T-helper 1 cell (primary cell): Measurements from ENCODE around the gene PPP2R2C.

ENCODE experiments used
- DNase-seq, 5 donors: peaks; one replicate each; pipeline ENCODE4 v3.0.0-alpha.2; 2012 to 2020
- total RNA-seq, 4 donors: gene quantifications; one replicate each; lab custom pipeline; 2026; lab: John Stamatoyannopoulos, UW

The PPP2R2C gene
- total RNA-seq: 0 to 0.12 (median 0) reads per million in 4 donors

DNA sequence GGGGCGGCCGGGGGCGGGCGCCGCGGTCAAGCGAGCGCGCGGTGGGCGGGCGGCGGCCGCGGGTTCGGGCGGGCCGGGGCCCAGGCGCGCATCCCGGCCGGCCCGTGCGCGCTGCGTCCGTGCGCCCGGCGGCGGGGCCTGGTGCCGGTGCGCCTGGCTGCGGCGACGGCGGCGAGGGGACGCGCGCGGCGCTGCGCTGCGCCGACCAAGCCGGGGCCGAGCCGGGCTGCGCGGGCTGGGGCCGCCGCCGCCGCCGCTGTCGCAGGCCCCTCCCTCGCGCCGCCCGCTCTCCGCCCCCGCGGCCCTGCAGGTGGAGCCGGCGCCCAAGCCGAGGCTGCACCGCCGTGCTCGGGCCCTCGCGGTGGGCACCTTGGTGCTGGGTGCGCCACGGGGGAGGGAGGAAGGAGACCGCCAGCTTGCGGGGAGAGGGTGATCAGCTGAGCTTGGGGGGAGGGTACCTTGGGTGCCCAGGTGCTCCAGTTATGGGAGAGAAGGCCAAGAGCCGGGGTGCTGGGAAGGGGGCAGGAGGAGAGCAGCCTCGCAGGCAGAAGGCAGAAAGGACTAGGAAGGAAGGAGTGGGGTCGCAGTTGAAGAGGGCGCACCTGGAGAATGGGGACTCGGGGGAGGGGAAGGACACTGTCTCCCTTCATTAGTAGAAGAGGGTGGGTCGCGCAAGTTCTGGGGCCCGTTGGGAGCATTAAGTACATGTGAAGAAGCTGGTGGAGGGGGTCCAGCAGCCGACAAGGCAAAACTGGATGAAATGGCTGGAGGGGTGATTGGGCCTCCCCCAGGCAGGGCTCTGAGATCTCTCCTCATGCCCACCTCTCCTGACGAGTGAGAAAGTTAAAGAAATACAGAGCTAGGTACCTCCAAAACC, at the start of gene PPP2R2C:
TSS of gene PPP2R2C (minus strand) at position 228 of the 877 bp plus-strand sequence. CDS start 385 bp downstream, outside the sequence.
- no peak for DNase-seq

DNA sequence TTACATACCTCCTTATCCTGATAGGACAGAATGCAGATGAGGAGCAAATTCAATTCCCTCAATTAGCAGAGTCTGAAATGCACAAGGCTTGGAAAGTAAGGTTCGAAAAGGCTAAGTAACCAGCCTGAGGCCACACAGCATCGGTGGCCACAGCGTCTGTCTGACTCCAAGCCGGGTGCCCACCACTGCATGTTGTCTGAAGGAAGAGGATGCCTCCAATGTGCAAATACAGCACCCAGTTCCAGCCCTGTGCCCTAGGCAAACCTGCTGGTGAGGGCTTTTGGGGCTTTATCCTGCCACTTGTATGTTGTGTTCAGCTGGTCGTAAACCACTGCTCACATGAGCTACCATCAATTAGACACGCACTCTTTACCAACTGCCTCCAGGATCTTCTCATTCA, 48.6 kb upstream of the PPP2R2C start:
- no peak for DNase-seq

DNA sequence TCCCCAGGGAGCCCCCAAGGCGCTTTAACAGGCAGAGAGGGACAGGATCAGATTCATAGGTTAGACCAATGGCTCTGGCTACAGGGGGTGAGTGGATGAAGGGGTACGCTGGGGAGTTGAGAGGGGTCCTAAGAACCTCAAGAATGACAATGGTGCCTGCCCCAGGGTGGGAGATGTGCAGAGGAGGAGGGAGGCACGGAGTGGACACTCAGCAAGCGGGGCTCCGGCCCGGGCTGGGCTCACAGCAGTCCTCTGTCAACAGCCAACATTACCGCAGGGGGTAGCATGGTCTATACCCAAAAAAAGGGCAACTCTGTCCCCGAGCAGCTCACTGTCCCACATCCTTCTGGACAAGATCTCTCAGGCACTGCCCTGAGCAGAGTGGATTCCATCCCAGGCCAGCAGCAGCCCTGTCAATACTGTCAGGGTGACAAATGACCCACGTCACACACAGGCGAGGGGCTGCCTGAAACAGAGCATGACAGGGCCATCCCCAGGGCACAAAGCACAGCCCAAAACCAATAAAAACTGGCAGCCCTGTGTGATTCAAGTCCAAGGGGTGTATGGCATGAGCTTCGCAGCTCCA, 47.7 kb upstream of the PPP2R2C start:
- no peak for DNase-seq

DNA sequence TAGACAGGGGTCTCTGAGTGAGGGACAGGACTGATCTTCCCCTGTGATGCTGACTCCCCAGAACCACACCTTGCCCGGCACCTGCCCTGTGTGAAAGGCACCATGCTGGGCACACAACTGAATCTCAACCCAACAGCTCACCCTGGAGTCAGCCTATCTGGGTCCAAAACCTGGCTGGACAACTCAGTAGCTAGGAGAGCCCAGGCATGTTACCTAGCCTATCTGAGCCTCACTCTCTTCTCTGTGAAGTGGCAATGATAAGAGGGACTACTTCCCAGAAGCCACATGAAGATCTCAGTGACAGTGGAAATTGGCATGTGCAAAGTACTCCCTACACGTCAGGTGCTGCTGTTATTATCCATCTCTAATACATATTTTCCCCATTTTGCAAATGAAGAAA, 44.8 kb upstream of the PPP2R2C start:
- DNase-seq: no peak

DNA sequence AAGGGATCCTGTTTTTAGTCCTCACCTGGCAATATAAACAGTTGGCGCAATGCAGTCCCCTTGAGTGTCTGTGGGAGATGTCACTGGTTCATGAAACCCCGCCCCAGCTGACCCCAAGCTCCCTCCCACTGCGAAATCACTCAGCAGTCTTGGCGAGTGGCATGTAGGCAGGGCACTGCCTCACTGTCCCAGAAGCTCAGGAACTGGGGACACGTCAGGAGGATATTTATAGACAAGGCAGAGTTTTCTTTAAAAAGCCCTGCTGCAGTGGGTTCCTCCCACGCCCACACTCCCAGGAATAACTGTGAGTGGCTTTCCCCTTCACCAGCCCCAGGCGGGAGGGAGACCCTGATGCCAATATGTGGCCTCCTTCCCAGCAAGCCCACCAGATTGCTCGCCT, 44.3 kb upstream of the PPP2R2C start:
- DNase-seq: no peak

GRCh38 chr4:6516281-6516680, 43.9 kb upstream of the PPP2R2C start:
- no peak for DNase-seq

- DNase-seq: no peak
These were observed 41.3 kb upstream of the PPP2R2C start for GRCh38 chr4:6513678-6514077.

DNA sequence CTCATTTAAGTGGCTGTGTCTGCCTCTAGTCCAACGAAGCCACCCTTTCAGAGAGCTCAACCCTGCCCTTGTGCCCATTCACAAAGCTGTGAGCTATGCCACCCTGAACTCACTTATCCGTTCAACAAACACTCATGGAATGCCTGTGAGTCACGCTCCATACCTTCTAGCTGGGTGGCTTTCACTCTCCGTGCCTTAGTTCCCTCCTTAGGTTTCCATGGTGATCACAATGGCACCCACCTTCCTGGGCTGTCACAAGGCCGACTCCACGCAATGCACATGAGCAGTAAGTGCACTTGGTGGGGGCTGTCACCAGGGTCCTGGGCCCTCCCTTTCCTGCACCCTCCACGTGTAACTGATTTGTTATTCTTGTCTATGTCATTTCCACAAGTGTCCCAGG, 37.2 kb upstream of the PPP2R2C start:
- DNase-seq: no peak

DNA sequence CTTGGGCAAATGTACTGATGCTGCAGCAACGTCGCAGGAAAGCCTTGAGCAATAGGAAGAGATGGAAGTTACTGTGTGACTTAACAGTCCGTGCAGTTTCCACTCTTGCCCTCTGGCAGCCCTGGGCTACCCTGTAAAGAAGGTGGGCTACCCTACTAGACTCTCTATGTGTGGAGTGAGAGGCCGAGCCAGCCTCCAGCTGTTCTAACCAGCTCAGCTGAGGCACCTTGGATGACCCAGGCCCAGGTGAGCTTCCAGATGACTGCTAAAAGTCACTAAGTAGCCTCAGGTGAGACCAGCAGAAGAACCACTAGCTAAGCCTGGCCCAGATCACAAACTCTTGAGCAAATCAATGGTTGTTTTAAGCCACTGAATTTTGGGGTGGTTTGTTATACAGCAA, 34.9 kb upstream of the PPP2R2C start:
- no peak for DNase-seq

DNA sequence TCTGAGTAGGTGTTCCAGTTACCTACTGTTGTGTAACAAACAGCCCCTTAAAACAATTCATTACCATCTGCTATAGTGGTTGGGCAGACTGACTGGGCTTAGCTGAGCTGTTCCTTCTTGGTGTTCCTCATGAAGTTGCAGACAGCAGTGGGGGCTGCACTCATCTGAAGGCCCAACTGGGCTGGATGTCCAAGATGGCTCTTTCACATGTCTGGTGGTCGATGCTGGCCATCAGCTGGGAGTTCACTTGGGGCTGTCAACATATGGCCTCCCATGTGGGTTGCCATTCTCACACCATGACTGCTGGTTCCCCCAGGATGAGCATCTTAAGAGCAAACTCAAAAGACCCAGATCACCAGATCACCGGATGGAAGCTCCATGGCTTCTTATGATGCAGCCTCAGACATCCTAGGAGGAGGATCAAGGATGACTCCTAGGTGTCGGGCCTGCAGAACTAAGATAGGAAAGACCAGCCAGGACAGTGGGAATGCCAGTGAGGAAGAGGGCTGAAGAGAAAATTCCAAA, 34.3 kb upstream of the PPP2R2C start:
- no peak for DNase-seq

DNA sequence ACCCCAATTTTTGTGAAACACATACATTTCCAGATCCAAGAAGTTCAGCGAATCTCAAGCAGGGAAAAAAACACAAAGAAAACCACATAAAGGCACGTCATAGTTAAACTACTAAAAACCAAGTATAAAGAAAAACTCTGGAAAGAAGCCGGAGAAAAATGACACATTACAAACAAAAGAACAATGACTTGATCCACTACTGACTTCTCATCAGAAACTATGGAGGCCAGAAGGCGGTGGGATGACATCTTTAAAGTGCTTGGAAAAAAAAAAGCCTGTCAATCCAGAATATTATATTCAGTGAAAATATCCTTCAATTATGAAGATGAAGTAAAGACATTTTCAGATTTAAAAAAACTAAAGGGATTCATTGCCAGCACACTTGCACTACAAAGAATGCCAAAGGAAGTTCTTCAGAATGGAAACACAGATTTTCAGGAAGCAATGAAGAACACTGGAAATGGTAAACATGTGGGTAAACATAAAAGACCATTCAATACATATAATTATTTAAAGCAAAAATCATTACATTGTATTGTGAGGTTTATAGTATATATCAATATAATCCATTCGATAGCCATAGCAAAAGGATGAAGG, 32.6 kb upstream of the PPP2R2C start:
- DNase-seq: no peak

- no peak for DNase-seq
These were observed 30.5 kb upstream of the PPP2R2C start for GRCh38 chr4:6502747-6503465.

- no peak for DNase-seq
These were observed 29.7 kb upstream of the PPP2R2C start for GRCh38 chr4:6502147-6502546.

GRCh38 chr4:6501171-6501570, 28.8 kb upstream of the PPP2R2C start:
- DNase-seq: no peak

DNA sequence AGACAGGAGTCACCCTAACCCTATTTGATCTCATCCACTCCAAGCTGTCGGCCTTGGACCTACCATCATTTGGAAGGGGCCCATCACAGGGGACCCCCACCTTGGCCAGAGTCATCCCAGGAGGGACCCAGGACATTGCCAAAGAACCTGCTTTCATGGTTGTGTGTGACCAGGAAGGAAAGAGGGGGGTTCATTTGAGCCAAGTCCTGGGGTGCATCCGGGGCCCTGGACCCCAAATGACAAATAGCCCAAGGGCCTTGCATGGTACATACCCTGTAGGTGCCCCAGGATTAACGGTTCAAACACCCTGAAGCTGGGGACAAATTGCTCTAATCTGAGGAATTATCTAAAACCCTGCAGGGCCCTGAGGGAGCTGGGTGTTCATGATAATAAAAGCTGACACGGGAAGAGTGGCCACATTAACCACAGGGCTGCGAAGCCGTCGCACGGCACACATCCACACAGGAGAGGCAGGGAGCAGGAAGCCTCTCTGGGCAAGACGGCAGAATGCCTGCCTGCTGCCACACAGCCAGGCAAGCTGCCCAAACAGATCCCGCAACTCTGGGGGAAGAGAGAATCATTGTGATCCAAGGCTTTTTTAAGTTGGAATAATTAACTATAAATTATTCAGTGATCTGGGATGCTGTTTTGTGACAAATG, 28.2 kb upstream of the PPP2R2C start:
- no peak for DNase-seq

DNA sequence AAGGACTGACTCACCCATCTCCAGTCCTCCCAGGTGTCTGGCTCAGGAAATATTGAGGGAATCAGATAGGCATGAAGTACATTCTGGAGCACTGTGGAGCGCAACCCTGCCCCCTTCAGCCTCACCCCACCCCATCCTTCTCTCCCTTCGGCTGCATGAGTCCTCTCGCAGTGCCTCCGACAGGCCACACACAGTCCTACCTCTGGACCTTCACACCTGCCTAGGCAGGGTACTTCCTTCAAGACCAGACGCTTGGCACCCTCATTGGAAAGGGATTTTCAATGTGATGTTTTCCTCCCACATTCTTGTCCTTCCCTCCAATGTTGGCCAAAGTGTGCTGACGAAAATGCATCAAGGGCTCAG, 26.8 kb upstream of the PPP2R2C start:
- DNase-seq: no peak

- DNase-seq: no peak
These were observed 26.3 kb upstream of the PPP2R2C start for GRCh38 chr4:6498511-6499237.

DNA sequence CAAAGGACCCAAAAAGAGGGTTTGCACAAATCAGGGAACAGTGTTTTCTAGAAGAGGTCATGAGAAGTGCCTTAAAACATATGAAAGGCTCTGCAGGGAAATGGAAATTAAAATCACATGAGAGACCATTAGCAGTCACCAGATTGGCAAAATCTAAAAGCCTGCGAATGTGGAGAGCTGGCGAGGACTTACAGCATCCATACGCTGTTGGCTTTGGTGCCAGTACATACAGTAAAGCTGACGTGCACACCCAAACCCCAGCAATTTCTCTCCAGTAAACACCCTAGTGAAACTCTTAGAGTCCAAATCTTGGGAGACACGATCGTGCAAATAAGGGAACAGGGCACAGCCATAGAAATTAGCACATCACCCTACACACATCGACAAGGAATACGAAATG, 25.4 kb upstream of the PPP2R2C start:
- no peak for DNase-seq

GRCh38 chr4:6495736-6496135, 23.3 kb upstream of the PPP2R2C start:
- DNase-seq: no peak

DNA sequence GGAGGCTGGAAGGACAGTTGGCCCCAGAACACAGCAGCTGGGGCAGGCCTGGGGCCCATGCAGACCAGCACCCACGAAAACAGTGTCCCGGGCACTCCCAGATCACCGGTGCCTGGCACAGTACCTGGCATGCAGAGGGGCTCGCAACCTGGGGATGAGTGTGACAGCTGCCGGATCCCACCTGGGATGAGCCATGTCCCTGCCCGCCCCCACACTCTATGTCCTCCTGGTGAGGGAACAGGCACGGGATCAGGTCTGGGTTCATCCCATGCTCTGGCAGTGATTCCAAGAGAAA, 22.8 kb upstream of the PPP2R2C start:
- no peak for DNase-seq

- no peak for DNase-seq
These were observed 22.2 kb upstream of the PPP2R2C start for GRCh38 chr4:6494431-6495295.
